OCI-LY3 (cell line): ENCODE measurements around the gene CPED1.

Experiments
- EZH2phosphoT487 ChIP-seq: fragments of 200-600 bp; shearing (Covaris generic); IDR thresholded peaks from 2 replicates; pipeline ENCODE4 v1.6.1; 2018; ENCODE audit warnings: antibody characterized with exemption, mixed run types, low read depth
- TF ChIP-seq, protein P1 (sequence below): fragments of 200-600, 300-600 bp; sonication (generic); IDR thresholded peaks from 2 replicates; pipeline ENCODE4 v1.5.1; 2014; ENCODE audit warnings: antibody characterized with exemption, low read length, low read depth

DNA sequence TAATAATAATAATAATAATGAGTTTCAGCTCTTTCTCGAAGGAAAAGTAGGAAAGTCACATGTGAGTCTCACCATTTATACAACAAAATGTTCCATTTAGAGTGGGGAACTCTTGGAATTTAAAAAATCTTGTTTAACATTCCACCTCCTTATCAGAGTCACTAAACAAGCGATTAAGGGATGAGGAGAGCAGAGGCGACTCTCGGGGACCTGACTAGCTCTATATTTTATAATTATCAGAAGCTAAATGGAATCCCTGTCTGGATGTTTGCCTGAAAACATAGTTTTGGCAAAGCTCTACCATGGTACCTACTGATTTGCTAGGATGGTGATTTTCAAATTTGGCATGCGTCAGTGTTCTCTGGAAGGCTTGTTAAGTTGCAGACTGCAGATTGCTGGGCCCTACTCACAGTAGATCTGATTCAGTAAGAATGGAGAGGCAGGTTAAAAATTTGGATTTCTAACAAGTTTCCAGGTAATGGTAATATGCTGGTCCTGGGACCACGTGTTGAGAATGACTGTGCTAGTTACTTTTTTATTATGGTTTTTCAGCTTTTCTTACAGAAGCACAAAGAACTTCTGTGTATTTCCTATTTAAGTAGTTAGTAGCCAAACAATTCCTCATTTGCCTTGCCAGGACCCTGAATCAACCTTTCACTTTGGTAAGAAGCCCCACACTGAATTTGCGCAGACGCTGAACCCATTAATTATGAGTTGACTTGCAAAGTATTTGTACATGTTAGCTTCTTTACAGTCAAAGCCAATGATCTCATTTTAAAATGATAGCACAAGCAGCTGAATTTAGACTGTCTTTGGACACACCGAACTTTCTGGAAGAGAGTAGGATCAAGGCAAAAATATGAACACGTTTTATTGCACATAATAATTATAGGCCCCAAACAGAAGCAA, 39.5 kb downstream of the CPED1 start:
- TF ChIP-seq, protein P1, sequence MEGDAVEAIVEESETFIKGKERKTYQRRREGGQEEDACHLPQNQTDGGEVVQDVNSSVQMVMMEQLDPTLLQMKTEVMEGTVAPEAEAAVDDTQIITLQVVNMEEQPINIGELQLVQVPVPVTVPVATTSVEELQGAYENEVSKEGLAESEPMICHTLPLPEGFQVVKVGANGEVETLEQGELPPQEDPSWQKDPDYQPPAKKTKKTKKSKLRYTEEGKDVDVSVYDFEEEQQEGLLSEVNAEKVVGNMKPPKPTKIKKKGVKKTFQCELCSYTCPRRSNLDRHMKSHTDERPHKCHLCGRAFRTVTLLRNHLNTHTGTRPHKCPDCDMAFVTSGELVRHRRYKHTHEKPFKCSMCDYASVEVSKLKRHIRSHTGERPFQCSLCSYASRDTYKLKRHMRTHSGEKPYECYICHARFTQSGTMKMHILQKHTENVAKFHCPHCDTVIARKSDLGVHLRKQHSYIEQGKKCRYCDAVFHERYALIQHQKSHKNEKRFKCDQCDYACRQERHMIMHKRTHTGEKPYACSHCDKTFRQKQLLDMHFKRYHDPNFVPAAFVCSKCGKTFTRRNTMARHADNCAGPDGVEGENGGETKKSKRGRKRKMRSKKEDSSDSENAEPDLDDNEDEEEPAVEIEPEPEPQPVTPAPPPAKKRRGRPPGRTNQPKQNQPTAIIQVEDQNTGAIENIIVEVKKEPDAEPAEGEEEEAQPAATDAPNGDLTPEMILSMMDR, result no peak
- TF ChIP-seq EZH2phosphoT487, result no peak
